ENCODE data around the gene TMCC2. TPM values are rescaled to one million over a fixed set of nuclear protein-coding genes. Genes with fewer than 3 reads are reported as not detected.

Gene TMCC2
- total and polyA plus RNA-seq, 11 donors = 0.97 to 5.1 (median 2.0) TPM

GRCh38 chr1:205283270-205284147, 55.8 kb downstream of the TMCC2 start:
- no peaks in the 10 kb centered on the region for H3K27me3 ChIP-seq
- DNase-seq = no peak
- no peak for ATAC-seq
- TF ChIP-seq, protein P1, sequence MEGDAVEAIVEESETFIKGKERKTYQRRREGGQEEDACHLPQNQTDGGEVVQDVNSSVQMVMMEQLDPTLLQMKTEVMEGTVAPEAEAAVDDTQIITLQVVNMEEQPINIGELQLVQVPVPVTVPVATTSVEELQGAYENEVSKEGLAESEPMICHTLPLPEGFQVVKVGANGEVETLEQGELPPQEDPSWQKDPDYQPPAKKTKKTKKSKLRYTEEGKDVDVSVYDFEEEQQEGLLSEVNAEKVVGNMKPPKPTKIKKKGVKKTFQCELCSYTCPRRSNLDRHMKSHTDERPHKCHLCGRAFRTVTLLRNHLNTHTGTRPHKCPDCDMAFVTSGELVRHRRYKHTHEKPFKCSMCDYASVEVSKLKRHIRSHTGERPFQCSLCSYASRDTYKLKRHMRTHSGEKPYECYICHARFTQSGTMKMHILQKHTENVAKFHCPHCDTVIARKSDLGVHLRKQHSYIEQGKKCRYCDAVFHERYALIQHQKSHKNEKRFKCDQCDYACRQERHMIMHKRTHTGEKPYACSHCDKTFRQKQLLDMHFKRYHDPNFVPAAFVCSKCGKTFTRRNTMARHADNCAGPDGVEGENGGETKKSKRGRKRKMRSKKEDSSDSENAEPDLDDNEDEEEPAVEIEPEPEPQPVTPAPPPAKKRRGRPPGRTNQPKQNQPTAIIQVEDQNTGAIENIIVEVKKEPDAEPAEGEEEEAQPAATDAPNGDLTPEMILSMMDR (IDR thresholded peaks at IDR 0.05) = no peak
- no peak for TF ChIP-seq POLR2A (IDR thresholded peaks at IDR 0.05)
- peaks cover 0 to 53% (median 17%) of the 10 kb centered on the region in 12 donors for H3K4me1 ChIP-seq
- intact Hi-C loops (cut with DNase I) = no loop called here
- peak overlapping the region in 2 of 12 donors; percentile 11 to 88 for H3K27ac ChIP-seq
- H3K9me3 ChIP-seq = no peaks in the 10 kb centered on the region
- 80 to 86% (median 83%) methylated on average over 15 of the region's 15 CpGs for WGBS, 4 donors
- no peaks in the 10 kb centered on the region for H3K36me3 ChIP-seq
- no peak overlapping the region for H3K4me3 ChIP-seq

DNA sequence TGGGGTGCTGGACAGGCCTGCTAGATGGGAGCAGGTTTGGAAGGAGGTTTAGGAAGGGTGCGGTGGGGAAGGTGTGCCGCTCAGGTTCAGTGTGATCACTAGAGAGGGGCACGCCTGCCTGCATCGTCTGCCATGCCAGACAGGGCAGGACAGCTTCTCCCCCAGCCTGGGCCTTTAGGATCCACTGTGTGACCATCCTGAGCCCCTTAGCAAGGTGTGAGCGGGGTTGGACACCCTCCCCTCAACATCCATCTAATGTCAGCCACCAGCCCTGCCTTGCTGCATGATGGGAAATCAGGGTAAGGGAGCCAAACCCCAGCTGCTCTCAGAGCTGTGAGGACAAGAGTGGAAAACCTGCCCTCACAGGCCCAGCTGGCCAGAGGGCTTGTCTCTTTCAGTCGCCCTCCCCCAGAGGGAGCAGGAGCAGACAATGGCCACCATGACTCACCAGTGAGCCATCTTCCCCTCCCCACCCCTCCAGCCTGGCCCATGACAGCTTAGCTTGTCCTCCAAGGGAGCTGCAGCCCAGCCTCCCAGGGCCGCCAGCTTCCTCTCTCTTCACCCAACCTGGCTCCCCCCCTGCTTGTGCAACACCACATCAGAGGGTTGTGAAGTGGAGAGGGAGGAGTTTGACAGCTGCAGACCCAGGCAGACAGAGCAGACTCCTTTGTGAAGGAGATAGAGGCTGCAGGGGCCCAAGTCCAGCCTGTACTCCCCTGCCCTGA, 56.8 kb downstream of the TMCC2 start:
- ATAC-seq (peak; percentile 63 to 97 (median 94)), DNase-seq (peak; percentile 81 to 94 (median 84))
- H3K36me3 ChIP-seq = no peaks in the 10 kb centered on the region
- H3K9me3 ChIP-seq = no peaks in the 10 kb centered on the region
- TF ChIP-seq, protein P1 (IDR thresholded peaks at IDR 0.05) = peak in 2 of 12 donors; percentile 5 to 9
- TF ChIP-seq POLR2A (IDR thresholded peaks at IDR 0.05) = no peak
- peaks cover 0 to 64% (median 18%) of the 10 kb centered on the region in 12 donors for H3K4me1 ChIP-seq
- peak overlapping the region in 1 of 12 donors; percentile 16 for H3K4me3 ChIP-seq
- intact Hi-C loops (cut with DNase I) = no loop called here
- peak overlapping the region in 6 of 12 donors; percentile 11 to 88 (median 40) for H3K27ac ChIP-seq
- 79 to 87% (median 83%) methylated on average over 7 of the region's 7 CpGs for WGBS, 4 donors
- no peaks in the 10 kb centered on the region for H3K27me3 ChIP-seq

DNA sequence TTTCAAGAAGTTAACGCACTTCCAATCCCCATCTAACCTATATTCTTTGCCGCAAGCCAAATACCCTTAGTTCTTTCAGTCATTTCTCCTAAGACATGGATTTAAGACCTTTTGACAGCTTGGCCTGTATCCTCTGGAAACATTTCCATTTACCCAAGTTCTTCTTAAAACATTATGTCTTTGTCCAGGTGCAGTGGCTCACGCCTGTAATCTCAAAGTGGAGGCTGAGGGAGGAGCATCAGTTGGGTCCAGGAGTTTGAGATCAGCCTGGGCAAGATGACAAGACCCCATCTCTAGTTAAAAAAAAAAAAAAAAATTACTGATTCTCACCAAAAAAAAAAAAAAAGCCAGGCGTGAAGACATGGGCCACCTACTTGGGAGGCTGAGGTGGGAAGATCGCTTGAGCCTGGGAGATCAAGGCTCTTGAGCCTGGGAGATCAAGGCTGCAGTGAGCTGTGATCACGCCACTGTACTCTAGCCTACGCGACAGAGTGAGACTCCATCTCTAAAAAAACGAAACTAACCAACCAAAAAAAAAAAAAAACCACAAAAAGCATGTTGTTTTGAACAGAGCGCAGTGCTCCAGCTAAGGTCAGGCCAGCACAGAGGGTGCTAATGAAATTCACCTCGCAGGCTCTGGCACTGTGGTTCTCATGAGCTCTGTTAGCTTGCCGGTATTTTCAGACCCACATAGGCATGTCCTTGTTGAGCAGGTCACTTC, 57.8 kb downstream of the TMCC2 start:
- Histone ChIP-seq H3K36me3 (no peaks in the 10 kb centered on the region), H3K27ac (peak overlapping the region in 5 of 12 donors; percentile 0 to 88 (median 24)), H3K27me3 (no peaks in the 10 kb centered on the region), H3K4me3 (peak overlapping the region in 1 of 12 donors; percentile 20), H3K9me3 (no peaks in the 10 kb centered on the region), H3K4me1 (peaks cover 0 to 64% (median 18%) of the 10 kb centered on the region in 12 donors)
- no peak for TF ChIP-seq POLR2A (IDR thresholded peaks at IDR 0.05)
- TF ChIP-seq, protein P1 (IDR thresholded peaks at IDR 0.05) = no peak
- intact Hi-C loops (cut with DNase I) = no loop called here
- no peak for DNase-seq
- ATAC-seq = peak in 1 of 4 donors; percentile 17
- 71 to 82% (median 77%) methylated on average over 12 of the region's 12 CpGs for WGBS, 4 donors

All from heart left ventricle (tissue), 16 donors.